Measurements from ENCODE around the gene DLX4. TPM values are rescaled to one million over a fixed set of nuclear protein-coding genes. Genes with fewer than 3 reads are reported as not detected.

The DLX4 gene
- total RNA-seq, 1 donor from 2014 or later: 0.12 TPM

GRCh38 chr17:49996495-49997300 lies 27.7 kb downstream of the DLX4 start:
- peak; percentile 99 for TF ChIP-seq CTCF (IDR thresholded peaks at IDR 0.05)
- no peaks in the 10 kb centered on the region for H3K9me3 Mint-ChIP-seq (ENCODE audit: low read depth)
- peak overlapping the region; percentile 63 for H3K4me3 Mint-ChIP-seq (ENCODE audit: unreplicated experiment)
- peaks cover 2% of the 10 kb centered on the region for H3K36me3 Mint-ChIP-seq (ENCODE audit: low read depth)
- H3K27ac Mint-ChIP-seq (ENCODE audit: unreplicated experiment): no peak overlapping the region
- H3K27me3 Mint-ChIP-seq (ENCODE audit: low read depth): peaks cover 61% of the 10 kb centered on the region
- peaks cover 27% of the 10 kb centered on the region for H3K4me1 Mint-ChIP-seq (ENCODE audit: low read depth)
- no peak for DNase-seq (ENCODE audit: low spot score)

GRCh38 chr17:49997301-49997650 lies 28.3 kb downstream of the DLX4 start:
- Mint-ChIP-seq H3K4me3 (ENCODE audit: unreplicated experiment) (no peak overlapping the region), H3K9me3 (ENCODE audit: low read depth) (no peaks in the 10 kb centered on the region), H3K27me3 (ENCODE audit: low read depth) (peaks cover 63% of the 10 kb centered on the region), H3K4me1 (ENCODE audit: low read depth) (peaks cover 27% of the 10 kb centered on the region), H3K27ac (ENCODE audit: unreplicated experiment) (no peak overlapping the region), H3K36me3 (ENCODE audit: low read depth) (peaks cover 2% of the 10 kb centered on the region)
- no peak for TF ChIP-seq CTCF (IDR thresholded peaks at IDR 0.05)
- no peak for DNase-seq (ENCODE audit: low spot score)

GRCh38 chr17:49997773-49998703 lies 29.0 kb downstream of the DLX4 start:
- H3K4me3 Mint-ChIP-seq (ENCODE audit: unreplicated experiment): no peak overlapping the region
- DNase-seq (ENCODE audit: low spot score): no peak
- no peaks in the 10 kb centered on the region for H3K9me3 Mint-ChIP-seq (ENCODE audit: low read depth)
- H3K36me3 Mint-ChIP-seq (ENCODE audit: low read depth): peaks cover 2% of the 10 kb centered on the region
- no peak overlapping the region for H3K27ac Mint-ChIP-seq (ENCODE audit: unreplicated experiment)
- peaks cover 27% of the 10 kb centered on the region for H3K4me1 Mint-ChIP-seq (ENCODE audit: low read depth)
- peak; percentile 97 for TF ChIP-seq CTCF (IDR thresholded peaks at IDR 0.05)
- peaks cover 63% of the 10 kb centered on the region for H3K27me3 Mint-ChIP-seq (ENCODE audit: low read depth)

- H3K9me3 Mint-ChIP-seq (ENCODE audit: low read depth): no peaks in the 10 kb centered on the region
- peaks cover 63% of the 10 kb centered on the region for H3K27me3 Mint-ChIP-seq (ENCODE audit: low read depth)
- no peak for DNase-seq (ENCODE audit: low spot score)
Measured at GRCh38 chr17:49998836-49999511, 30.0 kb downstream of the DLX4 start.

More at GRCh38 chr17:49998836-49999511, 30.0 kb downstream of the DLX4 start:
- TF ChIP-seq CTCF (IDR thresholded peaks at IDR 0.05): no peak
- Mint-ChIP-seq H3K4me1 (ENCODE audit: low read depth) (peaks cover 24% of the 10 kb centered on the region), H3K27ac (ENCODE audit: unreplicated experiment) (no peak overlapping the region), H3K36me3 (ENCODE audit: low read depth) (peaks cover 2% of the 10 kb centered on the region), H3K4me3 (ENCODE audit: unreplicated experiment) (no peak overlapping the region)

All from chondrocyte (in vitro differentiated cells).